GM19240 (cell line): ENCODE results near the gene PRDX5.

Source experiments
- DNase-seq: peaks from one replicate; pipeline ENCODE4 v3.0.0; 2011; ENCODE audit warnings: low spot score; ENCODE audit not compliant: insufficient read length

Gene PRDX5

DNA sequence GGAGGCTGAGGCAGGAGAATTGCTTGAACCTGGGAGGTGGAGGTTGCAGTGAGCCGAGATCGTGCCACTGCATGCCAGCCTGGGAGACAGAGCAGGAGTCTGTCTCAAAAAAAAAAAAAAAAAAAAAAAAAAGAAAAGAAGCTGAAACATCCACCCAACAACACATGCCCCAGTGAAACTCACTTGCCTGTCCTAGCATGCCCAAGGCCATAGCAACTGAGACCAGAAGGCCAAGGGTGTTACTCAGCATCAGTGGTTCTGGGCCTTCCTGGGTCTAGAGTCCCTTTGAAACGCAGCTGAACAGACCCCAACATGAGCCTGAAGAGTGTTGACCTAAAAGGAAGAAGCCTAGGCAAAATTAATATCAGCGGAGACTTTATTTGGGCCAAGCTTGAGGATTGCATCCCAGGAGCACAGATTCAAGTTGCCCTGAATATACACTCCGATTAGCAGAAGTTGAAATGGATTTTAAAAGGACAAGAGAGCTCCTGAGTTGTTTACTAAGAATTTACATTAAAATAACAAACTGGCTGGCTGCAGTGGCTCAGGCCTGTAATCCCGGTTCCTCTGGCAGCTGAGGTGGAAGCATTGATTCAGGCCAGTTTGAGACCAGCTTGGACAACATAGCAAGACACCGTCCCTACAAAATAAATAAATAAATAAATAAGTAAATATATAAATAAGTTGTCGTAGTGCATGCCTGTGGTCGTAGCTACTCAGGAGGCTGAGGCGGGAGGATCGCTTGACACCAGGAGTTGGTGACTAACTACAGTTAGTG, 7.0 kb downstream of the PRDX5 start:
- DNase-seq: no peak

DNA sequence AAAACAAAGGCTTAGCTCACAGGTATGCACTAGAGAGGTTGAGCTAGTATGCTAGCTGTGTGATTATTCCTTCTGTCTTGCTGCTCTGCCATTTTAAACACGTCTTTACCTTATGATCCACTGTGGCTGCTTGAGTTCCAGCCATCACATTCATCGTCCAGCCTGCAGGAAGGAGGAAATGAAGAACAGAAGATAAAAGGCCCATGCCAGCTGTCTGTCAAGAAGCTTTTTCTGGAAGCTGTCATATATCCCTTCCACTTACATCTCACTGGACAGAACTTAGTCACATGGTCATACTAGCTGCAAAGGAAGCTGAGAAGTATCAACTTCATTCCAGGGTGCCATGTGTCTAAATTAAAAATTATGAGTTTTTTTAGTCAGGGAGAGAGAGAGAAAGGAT, 9.5 kb downstream of the PRDX5 start:
- no peak for DNase-seq

DNA sequence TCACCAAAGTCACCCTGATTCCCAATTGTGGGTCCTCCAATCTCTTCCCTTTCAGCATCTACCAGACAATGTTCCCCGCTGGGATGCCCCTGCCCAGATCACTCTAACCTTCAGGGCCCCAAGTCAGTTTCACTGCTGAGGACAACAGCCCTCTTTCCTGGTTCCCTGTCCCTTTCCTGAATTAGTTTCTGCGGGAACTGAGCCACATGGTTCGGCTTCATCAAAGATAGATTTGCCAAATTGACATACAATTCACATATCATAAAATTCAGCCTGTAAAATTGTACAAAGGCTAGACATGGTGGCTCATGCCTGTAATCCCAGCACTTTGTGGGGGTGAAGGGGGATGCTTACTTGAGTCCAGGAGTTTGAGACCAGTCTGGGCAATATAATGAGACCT, 10.1 kb downstream of the PRDX5 start:
- DNase-seq: no peak

DNA sequence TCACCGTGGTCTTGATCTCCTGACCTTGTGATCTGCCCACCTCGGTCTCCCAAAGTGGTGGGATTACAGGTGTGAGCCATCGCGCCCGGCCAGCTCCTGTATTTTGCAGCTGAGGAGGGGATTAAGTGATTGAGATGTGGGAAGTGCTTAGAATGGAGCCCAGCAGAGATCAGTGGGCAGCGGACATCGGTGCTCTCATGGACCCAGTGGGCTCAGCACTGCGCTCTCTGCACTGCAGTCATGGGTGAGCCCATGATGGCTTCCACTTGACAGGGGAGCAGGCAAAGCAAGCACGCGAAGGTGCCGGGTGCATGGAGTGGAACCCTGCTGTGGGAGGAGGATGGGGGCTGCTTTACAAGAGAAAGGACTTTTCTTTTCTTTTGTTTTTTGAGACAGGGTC, 13.0 kb downstream of the PRDX5 start:
- DNase-seq: no peak

DNA sequence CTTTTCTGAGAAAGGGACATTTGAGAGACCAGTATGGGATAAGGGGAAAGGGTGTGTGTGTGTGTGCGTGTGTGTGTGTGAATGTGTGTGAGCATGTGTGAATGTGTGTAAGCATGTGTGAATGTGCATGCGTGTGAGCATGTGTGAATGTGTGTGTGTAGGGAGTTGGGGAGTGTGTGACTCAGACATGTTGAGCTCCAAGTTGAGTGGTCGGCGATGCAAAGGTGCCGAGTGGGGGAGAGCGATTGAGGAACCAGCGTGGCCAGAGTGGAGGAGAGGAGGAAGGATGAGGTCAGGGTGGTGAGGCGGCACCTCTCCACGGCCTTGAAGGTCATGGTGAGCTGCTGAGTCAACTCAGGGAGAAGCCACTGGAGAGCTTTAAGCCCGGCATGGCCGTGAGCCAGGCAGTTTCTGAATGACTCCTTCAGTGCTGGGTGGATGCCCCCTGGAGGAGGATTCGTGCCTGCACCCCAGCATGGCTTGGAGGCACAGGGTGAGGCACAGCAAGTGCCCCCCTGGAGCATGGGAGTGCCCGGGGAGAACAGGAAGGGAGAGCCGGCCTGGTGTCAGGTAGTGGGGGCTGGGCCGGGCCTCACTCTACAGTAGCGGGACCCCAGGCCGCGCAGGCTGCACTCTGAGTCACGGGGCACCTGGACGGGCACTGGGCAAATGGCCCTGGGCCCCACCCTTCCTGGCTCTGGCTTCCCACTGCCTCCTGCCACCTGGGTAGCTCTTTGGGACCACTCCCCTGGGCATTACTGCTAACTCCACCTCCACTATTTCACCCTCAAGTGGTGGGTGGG, 13.8 kb downstream of the PRDX5 start:
- peak; percentile 61 for DNase-seq

DNA sequence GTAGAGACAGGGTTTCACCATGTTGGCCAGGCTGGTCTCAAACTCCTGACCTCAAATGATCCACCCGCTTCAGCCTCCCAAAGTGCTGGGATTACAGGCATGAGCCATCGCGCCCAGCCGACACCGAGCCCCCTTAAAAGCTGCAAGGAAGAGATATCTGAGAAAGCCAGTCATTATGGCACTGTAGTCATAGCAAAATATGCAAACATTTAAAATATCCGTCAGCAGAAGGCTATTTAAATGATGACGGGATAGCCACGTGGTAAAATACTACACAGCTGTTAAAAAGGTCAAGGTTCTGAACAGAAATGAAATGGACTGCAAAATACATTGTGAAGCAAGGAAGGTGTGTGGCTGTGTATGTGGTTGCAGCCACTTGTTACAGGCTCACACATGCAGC, 15.6 kb downstream of the PRDX5 start:
- no peak for DNase-seq

DNA sequence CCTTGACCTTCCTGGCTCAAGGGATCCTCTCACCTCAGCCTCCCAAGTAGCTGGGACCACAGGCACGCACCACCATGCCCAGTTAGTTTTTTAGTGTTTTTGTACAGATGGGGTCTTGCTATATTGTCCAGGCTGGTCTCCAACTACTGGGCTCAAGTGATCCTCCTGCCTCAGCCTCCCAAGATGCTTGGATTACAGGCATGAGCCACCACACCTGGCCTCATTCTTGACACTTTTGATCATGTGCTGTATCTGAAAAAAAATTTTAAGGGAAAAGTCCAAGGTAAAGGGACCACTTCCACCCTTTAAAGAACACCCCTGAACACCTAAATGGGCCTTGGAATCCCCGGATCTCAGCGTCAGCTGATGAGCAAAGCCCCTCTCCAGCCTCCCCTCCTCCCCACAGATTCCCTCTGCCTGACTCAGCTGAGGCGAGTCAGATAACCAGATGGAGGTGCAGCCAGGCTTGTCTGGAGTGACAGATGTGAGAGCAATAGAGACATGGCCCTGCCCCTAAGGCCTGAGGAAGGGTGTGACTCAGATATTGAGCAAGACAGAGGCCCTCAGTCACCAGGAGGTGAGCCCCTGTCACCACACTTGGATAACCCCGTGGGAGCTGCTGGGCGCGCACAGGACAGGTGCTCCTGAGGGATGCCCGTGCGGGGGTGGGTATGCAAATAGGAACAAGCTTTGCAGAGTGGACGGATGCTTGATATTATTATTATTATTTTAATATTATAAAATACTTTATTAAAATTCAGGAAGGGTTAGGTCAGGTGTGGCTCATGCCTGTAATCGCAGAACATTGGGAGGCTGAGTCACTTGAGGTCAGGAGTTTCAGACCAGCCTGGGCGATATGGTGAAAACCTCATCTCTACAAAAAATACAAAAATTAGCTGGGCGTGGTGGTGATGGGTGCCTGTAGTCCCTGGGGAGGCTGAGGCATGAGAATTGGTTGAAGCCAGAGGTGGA, 17.1 kb downstream of the PRDX5 start:
- peak; percentile 85 for DNase-seq

DNA sequence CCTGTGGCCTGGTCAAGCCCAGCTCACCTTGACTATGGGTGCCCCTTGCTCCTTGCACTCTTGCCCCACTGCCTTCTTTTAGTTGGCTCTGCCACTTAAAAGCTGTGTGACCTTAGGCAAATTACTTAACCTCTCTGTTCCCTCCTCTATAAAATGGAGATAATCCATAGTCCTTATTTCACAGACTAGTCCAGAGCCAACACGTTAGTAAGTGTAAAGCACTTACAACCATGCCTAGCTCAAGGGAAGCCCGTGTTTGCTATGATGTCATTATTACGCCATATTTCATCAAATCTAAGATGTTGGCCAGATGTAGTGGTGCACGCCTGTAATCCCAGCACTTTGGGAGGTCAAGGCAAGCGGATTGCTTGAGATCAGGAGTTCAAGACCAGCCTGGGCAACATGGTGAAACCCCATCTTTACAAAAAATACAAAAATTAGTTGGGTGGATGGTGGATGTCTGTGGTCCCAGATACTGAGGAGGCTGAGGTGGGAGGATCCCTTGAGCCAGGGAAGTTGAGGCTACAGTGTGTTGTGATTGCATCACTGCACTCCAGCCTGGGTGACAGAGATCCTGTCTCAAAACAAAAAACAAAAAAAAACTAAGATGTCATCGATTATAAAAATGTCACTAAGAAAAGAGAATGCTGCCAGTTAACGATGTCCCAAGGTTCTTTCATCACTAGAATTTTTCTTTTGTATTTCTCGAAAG, 19.8 kb downstream of the PRDX5 start:
- DNase-seq: no peak

DNA sequence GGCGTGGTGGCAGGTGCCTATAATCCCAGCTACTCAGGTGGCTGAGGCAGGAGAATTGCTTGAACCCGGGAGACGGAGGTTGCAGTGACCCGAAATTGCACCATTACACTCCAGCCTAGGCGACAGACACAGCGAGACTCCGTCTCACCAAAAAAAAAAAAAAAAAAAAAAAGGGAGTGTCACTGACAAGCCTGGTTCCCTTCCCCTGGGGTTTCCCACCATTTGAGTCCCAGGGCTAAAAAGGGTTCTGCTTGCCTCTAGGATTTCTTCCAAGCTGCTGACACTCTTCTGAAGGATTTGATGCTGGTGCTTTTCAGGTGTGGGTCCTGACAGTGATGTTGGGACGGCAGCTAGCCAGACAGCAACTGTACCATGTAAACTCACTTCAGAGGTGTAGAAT, 20.8 kb downstream of the PRDX5 start:
- DNase-seq: no peak

DNA sequence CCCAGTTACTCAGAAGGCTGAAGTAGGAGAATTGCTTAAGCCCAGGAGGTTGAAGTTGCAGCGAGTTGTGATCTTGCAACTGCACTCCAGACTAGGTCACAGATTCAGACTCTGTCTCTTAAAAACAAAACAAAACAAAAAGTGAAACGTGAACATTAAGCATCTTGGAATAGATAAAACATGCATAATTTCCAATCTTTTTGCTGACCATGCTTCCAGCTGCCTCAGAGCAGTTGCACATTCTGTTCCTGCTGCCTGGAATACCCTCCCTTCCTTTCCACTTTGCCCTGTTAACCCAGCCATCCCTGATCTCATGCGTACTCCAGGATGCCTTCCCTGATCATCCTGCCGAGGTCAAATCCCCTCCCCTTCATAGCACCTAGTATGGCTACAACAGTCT, 21.4 kb downstream of the PRDX5 start:
- no peak for DNase-seq

DNA sequence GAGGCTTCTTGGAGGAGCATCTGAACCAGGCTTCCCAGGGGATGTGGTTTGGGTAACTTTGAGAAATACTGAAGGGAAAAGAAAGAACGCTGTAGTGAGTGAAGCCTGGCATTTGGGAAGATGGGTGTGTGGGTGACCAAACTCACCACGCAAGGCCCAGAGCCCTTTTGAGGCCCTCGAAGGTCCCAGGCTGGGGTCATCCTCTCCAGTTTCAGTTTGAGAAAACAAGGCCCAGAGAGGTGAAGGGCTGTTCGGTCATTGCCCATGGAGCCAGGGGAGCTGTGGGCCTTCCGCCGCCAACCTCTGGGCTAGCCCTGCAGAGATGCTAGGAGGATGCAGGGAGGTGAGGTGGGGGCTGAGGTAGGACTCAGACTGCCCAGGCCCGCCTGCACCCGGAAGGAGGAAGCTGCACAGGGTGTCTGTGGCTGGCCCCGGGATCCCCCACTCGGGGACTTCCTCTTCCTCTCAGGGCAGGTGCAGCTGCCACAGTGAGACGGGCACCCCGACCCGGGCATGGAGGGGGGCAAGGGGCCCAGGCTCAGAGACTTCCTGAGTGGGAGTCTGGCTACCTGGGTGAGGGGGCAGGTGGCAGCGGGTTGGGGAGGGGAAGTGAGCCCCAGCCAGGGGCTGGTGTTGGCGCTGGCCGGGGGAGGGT, 22.0 kb downstream of the PRDX5 start, which contains the start of gene CCDC88B:
CCDC88B (plus strand) TSS at position 451 of the 655 bp plus-strand sequence; CDS start at position 514, 63 bp downstream.
- DNase-seq: peak; percentile 92

DNA sequence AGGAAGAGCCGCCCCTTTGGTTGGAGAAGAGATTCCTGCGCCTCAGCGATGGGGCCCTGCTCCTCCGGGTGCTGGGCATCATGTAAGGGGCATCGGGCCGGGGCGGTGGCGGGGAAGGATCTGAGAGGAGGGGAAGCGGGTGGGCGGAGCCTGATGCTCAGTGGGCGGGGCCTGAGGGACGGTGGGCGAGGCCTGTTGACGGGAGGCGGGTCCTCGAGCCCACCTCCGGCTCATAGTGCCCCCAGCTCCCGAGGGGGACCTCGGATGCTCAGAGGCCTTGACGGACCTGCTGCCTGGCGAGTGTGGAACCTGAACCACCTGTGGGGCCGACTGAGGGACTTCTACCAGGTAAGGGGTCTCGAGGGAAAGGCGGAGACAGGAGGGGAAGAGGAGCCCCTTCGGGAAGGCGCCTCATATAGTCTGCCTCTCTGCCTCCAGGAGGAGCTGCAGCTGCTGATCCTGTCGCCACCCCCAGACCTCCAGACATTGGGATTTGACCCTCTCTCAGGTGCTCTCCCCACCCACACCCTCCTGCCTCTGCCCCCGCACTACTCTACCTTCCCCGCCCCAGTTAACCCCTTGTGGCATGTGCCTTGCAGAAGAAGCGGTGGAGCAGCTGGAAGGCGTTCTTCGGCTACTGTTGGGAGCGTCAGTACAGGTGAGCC, 22.9 kb downstream of the PRDX5 start:
- DNase-seq: no peak

DNA sequence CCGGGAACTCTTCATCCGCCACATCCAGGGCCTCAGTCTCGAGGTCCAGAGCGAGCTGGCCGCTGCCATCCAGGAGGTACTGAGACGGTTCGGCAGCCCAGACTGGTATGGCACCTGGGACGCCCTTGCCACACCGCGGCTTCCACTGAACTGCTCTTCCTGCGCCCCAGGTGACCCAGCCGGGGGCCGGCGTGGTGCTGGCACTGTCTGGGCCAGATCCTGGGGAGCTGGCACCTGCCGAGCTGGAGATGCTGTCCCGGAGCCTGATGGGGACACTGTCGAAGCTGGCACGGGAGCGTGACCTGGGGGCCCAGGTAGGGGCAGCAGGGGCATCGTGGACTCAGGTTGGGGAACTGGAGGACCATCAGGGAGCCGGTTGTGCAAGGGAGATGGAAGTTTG, 23.5 kb downstream of the PRDX5 start:
- no peak for DNase-seq

DNA sequence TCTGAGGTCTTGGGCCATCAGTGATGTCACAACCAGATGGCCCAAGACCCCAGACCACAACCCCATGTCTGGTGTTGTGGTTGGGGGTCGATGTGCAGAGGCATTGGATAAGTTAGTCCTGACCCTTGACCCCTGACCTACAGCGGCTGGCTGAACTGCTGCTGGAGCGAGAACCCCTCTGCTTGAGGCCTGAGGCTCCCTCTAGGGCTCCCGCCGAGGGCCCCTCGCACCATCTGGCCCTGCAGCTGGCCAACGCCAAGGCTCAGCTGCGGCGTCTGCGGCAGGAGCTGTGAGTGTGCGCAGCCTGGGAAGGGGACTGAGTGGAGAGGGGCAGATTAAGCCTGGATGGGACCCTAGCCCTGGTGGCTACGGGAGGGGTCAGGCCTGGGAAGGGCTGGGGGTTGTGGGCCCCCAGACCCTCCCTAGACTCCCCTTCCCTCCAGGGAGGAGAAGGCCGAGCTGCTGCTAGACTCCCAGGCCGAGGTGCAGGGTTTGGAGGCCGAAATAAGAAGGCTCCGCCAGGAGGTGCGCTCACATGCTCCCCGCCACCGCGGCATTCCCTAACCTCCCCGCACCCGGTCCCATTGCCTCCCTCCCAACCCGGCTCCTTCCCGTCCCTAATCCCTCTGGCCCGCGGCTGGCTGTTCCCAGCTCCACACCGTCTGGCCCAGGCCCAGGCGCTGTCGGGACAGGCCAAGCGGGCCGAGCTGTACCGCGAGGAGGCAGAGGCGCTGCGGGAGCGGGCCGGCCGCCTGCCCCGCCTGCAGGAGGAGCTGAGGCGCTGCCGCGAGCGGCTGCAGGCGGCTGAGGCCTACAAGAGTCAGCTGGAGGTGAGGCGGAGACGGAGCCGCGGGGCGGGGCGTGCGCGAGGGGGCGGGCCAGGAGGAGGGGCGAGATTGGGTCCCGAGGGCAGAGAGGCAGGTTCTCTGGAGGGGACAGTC, 24.2 kb downstream of the PRDX5 start:
- DNase-seq: peak; percentile 96

DNA sequence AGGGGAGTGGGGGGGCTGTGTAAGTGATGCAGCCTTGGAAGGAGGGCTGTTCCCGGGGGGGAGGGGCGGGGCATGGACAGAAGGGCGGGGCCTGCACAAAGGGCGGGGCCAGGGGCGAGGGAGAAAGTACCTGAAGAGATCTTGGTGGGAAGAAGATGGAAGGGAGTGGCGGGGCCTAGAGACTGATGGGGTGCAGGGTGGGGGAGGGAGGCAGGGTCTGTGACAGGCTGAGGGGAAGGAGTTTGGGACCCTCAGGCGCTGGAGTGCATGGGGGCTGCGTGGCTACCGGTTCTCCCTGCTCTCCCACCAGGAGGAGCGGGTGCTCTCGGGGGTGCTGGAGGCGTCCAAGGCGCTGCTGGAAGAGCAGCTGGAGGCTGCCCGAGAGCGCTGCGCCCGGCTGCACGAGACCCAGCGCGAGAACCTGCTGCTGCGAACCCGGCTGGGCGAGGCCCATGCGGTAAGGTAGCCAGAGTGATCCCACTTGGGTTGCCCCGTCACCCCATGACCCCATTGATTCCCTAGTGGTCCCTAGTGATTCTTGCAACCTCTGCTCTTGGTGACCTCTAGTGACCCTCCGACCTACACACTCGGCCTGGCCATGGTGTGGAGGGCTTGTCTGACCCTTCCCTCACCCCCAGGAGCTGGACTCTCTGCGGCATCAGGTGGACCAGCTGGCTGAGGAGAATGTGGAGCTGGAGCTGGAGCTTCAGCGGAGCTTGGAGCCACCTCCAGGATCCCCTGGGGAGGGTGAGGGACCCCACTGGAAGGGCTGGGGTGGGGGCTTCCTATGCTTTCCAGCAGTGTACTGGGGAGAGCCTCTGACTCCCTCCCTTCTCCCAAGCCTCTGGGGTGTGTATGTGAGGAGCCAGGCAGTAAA, 25.2 kb downstream of the PRDX5 start:
- DNase-seq: no peak

DNA sequence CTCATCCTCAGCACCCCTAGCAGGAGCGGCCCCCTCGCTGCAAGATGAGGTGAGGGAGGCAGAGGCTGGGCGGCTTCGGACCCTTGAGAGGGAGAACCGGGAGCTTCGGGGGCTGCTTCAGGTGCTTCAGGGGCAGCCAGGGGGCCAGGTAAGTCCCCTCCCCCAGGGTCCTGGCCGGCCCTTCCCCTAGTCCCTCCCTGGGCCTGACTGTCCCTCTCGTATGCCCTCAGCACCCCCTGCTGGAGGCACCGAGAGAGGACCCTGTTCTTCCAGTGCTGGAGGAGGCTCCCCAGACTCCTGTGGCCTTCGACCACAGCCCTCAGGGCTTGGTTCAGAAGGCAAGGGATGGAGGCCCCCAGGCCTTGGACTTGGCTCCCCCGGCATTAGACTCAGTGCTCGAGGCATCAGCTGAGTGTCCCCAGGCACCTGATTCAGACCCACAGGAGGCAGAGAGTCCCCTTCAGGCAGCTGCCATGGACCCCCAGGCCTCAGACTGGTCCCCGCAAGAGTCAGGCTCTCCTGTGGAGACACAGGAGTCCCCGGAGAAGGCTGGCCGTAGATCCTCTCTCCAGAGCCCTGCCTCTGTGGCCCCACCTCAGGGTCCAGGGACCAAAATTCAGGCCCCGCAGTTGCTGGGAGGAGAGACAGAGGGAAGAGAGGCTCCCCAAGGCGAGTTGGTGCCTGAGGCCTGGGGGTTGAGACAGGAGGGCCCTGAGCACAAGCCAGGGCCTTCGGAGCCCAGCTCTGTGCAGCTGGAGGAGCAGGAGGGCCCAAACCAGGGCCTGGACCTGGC, 26.0 kb downstream of the PRDX5 start:
- no peak for DNase-seq

DNA sequence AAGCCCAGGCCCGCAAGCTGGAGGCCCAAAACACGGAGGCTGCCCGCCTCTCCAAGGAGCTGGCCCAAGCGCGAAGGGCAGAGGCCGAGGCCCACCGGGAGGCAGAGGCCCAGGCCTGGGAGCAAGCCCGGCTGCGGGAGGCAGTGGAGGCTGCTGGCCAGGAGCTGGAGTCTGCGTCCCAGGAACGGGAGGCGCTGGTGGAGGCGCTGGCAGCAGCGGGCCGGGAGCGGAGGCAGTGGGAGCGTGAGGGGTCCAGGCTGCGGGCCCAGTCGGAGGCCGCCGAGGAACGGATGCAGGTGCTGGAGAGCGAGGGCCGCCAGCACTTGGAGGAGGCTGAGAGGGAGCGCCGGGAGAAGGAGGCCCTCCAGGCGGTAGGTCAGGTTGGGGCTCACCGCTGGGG, 26.9 kb downstream of the PRDX5 start:
- no peak for DNase-seq
